ENCODE measurements around the gene NR4A2. TPM values are rescaled to one million over a fixed set of nuclear protein-coding genes. Genes with fewer than 3 reads are reported as not detected.

Gene NR4A2
- polyA plus RNA-seq, 4 donors, result 1.3 to 5.7 (median 2.0) TPM

GRCh38 chr2:156321243-156321904 lies 11.1 kb downstream of the NR4A2 start:
- H3K4me1 ChIP-seq (ENCODE audit: control insufficient read depth in 3 of 3, insufficient read depth in 2 of 3, low read depth in 1 of 3, low read length in 2 of 3), result peaks cover 0 to 17% (median 4%) of the 10 kb centered on the region in 3 donors
- 1 to 4% (median 4%) methylated on average over 31 of the region's 31 CpGs for WGBS, 3 donors
- H3K9me3 ChIP-seq (ENCODE audit: control insufficient read depth in 2 of 2, insufficient read depth in 1 of 2, low read depth in 1 of 2, low read length in 1 of 2), result peaks cover 0 to 3% of the 10 kb centered on the region in 2 donors
- peaks cover 0 to 78% (median 3%) of the 10 kb centered on the region in 3 donors for H3K27me3 ChIP-seq (ENCODE audit: control insufficient read depth in 3 of 3, insufficient read depth in 3 of 3, low read length in 3 of 3)
- DNase-seq (peak; percentile 53 to 64), FAIRE-seq (no peak)
- no peak overlapping the region for H3K27ac ChIP-seq (ENCODE audit: low read depth in 1 of 3, low read length in 2 of 3)
- H3K36me3 ChIP-seq (ENCODE audit: control insufficient read depth in 3 of 3, insufficient read depth in 2 of 3, low read depth in 1 of 3, low read length in 3 of 3), result no peaks in the 10 kb centered on the region
- peak overlapping the region in 2 of 3 donors; percentile 8 to 51 for H3K4me3 ChIP-seq (ENCODE audit: low read depth in 1 of 3, low read length in 3 of 3)

- FAIRE-seq (no peak), DNase-seq (no peak)
- Histone ChIP-seq H3K36me3 (ENCODE audit: control insufficient read depth in 3 of 3, insufficient read depth in 2 of 3, low read depth in 1 of 3, low read length in 3 of 3) (no peaks in the 10 kb centered on the region), H3K27me3 (ENCODE audit: control insufficient read depth in 3 of 3, insufficient read depth in 3 of 3, low read length in 3 of 3) (peaks cover 0 to 70% (median 3%) of the 10 kb centered on the region in 3 donors), H3K4me1 (ENCODE audit: control insufficient read depth in 3 of 3, insufficient read depth in 2 of 3, low read depth in 1 of 3, low read length in 2 of 3) (peaks cover 0 to 17% (median 4%) of the 10 kb centered on the region in 3 donors), H3K9me3 (ENCODE audit: control insufficient read depth in 2 of 2, insufficient read depth in 1 of 2, low read depth in 1 of 2, low read length in 1 of 2) (peaks cover 0 to 3% of the 10 kb centered on the region in 2 donors), H3K4me3 (ENCODE audit: low read depth in 1 of 3, low read length in 3 of 3) (peak overlapping the region; percentile 28 to 51 (median 32)), H3K27ac (ENCODE audit: low read depth in 1 of 3, low read length in 2 of 3) (peak overlapping the region in 2 of 3 donors; percentile 47 to 64)
- WGBS, 3 donors, result 1 to 3% (median 3%) methylated on average over 31 of the region's 31 CpGs
Observed at GRCh38 chr2:156320486-156321098, 11.9 kb downstream of the NR4A2 start.

- DNase-seq (peak; percentile 87 to 91), FAIRE-seq (no peak)
- Histone ChIP-seq H3K9me3 (ENCODE audit: control insufficient read depth in 2 of 2, insufficient read depth in 1 of 2, low read depth in 1 of 2, low read length in 1 of 2) (peaks cover 0 to 3% of the 10 kb centered on the region in 2 donors), H3K36me3 (ENCODE audit: control insufficient read depth in 3 of 3, insufficient read depth in 2 of 3, low read depth in 1 of 3, low read length in 3 of 3) (no peaks in the 10 kb centered on the region), H3K4me3 (ENCODE audit: low read depth in 1 of 3, low read length in 3 of 3) (peak overlapping the region in 2 of 3 donors; percentile 32 to 47), H3K27me3 (ENCODE audit: control insufficient read depth in 3 of 3, insufficient read depth in 3 of 3, low read length in 3 of 3) (peaks cover 0 to 64% (median 3%) of the 10 kb centered on the region in 3 donors), H3K27ac (ENCODE audit: low read depth in 1 of 3, low read length in 2 of 3) (peak overlapping the region in 2 of 3 donors; percentile 47 to 64), H3K4me1 (ENCODE audit: control insufficient read depth in 3 of 3, insufficient read depth in 2 of 3, low read depth in 1 of 3, low read length in 2 of 3) (peaks cover 0 to 17% (median 4%) of the 10 kb centered on the region in 3 donors)
- WGBS, 3 donors, result 6 to 11% (median 6%) methylated on average over 45 to 47 of the region's 47 CpGs
Observed at GRCh38 chr2:156319811-156320485, 12.6 kb downstream of the NR4A2 start.

- peaks cover 0 to 17% (median 4%) of the 10 kb centered on the region in 3 donors for H3K4me1 ChIP-seq (ENCODE audit: control insufficient read depth in 3 of 3, insufficient read depth in 2 of 3, low read depth in 1 of 3, low read length in 2 of 3)
- FAIRE-seq (no peak), DNase-seq (no peak)
- WGBS, 3 donors, result 81 to 87% (median 85%) methylated on average over 3 of the region's 3 CpGs
- no peak overlapping the region for H3K27ac ChIP-seq (ENCODE audit: low read depth in 1 of 3, low read length in 2 of 3)
- no peak overlapping the region for H3K4me3 ChIP-seq (ENCODE audit: low read depth in 1 of 3, low read length in 3 of 3)
- peaks cover 0 to 52% (median 0%) of the 10 kb centered on the region in 3 donors for H3K27me3 ChIP-seq (ENCODE audit: control insufficient read depth in 3 of 3, insufficient read depth in 3 of 3, low read length in 3 of 3)
- H3K9me3 ChIP-seq (ENCODE audit: control insufficient read depth in 2 of 2, insufficient read depth in 1 of 2, low read depth in 1 of 2, low read length in 1 of 2), result peaks cover 0 to 3% of the 10 kb centered on the region in 2 donors
- H3K36me3 ChIP-seq (ENCODE audit: control insufficient read depth in 3 of 3, insufficient read depth in 2 of 3, low read depth in 1 of 3, low read length in 3 of 3), result no peaks in the 10 kb centered on the region
Observed at GRCh38 chr2:156317631-156318030, 14.9 kb downstream of the NR4A2 start.

GRCh38 chr2:156311976-156312375 lies 20.5 kb downstream of the NR4A2 start:
- Histone ChIP-seq H3K4me3 (ENCODE audit: low read depth in 1 of 3, low read length in 3 of 3) (no peak overlapping the region), H3K9me3 (ENCODE audit: control insufficient read depth in 2 of 2, insufficient read depth in 1 of 2, low read depth in 1 of 2, low read length in 1 of 2) (no peaks in the 10 kb centered on the region), H3K27me3 (ENCODE audit: control insufficient read depth in 3 of 3, insufficient read depth in 3 of 3, low read length in 3 of 3) (peaks cover 0 to 3% (median 0%) of the 10 kb centered on the region in 3 donors), H3K27ac (ENCODE audit: low read depth in 1 of 3, low read length in 2 of 3) (no peak overlapping the region), H3K36me3 (ENCODE audit: control insufficient read depth in 3 of 3, insufficient read depth in 2 of 3, low read depth in 1 of 3, low read length in 3 of 3) (no peaks in the 10 kb centered on the region), H3K4me1 (ENCODE audit: control insufficient read depth in 3 of 3, insufficient read depth in 2 of 3, low read depth in 1 of 3, low read length in 2 of 3) (no peaks in the 10 kb centered on the region)
- 71 to 87% (median 72%) methylated on average over 2 of the region's 2 CpGs for WGBS, 3 donors
- DNase-seq (no peak), FAIRE-seq (no peak)

- H3K27me3 ChIP-seq (ENCODE audit: control insufficient read depth in 3 of 3, insufficient read depth in 3 of 3, low read length in 3 of 3), result peaks cover 0 to 3% (median 2%) of the 10 kb centered on the region in 3 donors
- H3K36me3 ChIP-seq (ENCODE audit: control insufficient read depth in 3 of 3, insufficient read depth in 2 of 3, low read depth in 1 of 3, low read length in 3 of 3), result no peaks in the 10 kb centered on the region
- no peak for DNase-seq
- no peak overlapping the region for H3K4me3 ChIP-seq (ENCODE audit: low read depth in 1 of 3, low read length in 3 of 3)
- H3K27ac ChIP-seq (ENCODE audit: low read depth in 1 of 3, low read length in 2 of 3), result no peak overlapping the region
- no peaks in the 10 kb centered on the region for H3K9me3 ChIP-seq (ENCODE audit: control insufficient read depth in 2 of 2, insufficient read depth in 1 of 2, low read depth in 1 of 2, low read length in 1 of 2)
- no peak for FAIRE-seq
- no peaks in the 10 kb centered on the region for H3K4me1 ChIP-seq (ENCODE audit: control insufficient read depth in 3 of 3, insufficient read depth in 2 of 3, low read depth in 1 of 3, low read length in 2 of 3)
Observed at GRCh38 chr2:156310773-156311172, 21.7 kb downstream of the NR4A2 start.

- 71 to 80% (median 75%) methylated on average over 1 of the region's 1 CpG for WGBS, 3 donors
- Histone ChIP-seq H3K27ac (ENCODE audit: low read depth in 1 of 3, low read length in 2 of 3) (no peak overlapping the region), H3K36me3 (ENCODE audit: control insufficient read depth in 3 of 3, insufficient read depth in 2 of 3, low read depth in 1 of 3, low read length in 3 of 3) (no peaks in the 10 kb centered on the region), H3K9me3 (ENCODE audit: control insufficient read depth in 2 of 2, insufficient read depth in 1 of 2, low read depth in 1 of 2, low read length in 1 of 2) (no peaks in the 10 kb centered on the region), H3K4me3 (ENCODE audit: low read depth in 1 of 3, low read length in 3 of 3) (no peak overlapping the region), H3K27me3 (ENCODE audit: control insufficient read depth in 3 of 3, insufficient read depth in 3 of 3, low read length in 3 of 3) (peaks cover 0 to 2% (median 2%) of the 10 kb centered on the region in 3 donors), H3K4me1 (ENCODE audit: control insufficient read depth in 3 of 3, insufficient read depth in 2 of 3, low read depth in 1 of 3, low read length in 2 of 3) (no peaks in the 10 kb centered on the region)
- DNase-seq (no peak), FAIRE-seq (no peak)
Observed at GRCh38 chr2:156309917-156310316, 22.6 kb downstream of the NR4A2 start.

GRCh38 chr2:156309167-156309566 lies 23.4 kb downstream of the NR4A2 start:
- Histone ChIP-seq H3K27ac (ENCODE audit: low read depth in 1 of 3, low read length in 2 of 3) (no peak overlapping the region), H3K27me3 (ENCODE audit: control insufficient read depth in 3 of 3, insufficient read depth in 3 of 3, low read length in 3 of 3) (peaks cover 0 to 2% (median 0%) of the 10 kb centered on the region in 3 donors), H3K36me3 (ENCODE audit: control insufficient read depth in 3 of 3, insufficient read depth in 2 of 3, low read depth in 1 of 3, low read length in 3 of 3) (no peaks in the 10 kb centered on the region), H3K9me3 (ENCODE audit: control insufficient read depth in 2 of 2, insufficient read depth in 1 of 2, low read depth in 1 of 2, low read length in 1 of 2) (no peaks in the 10 kb centered on the region), H3K4me1 (ENCODE audit: control insufficient read depth in 3 of 3, insufficient read depth in 2 of 3, low read depth in 1 of 3, low read length in 2 of 3) (no peaks in the 10 kb centered on the region), H3K4me3 (ENCODE audit: low read depth in 1 of 3, low read length in 3 of 3) (no peak overlapping the region)
- DNase-seq (no peak), FAIRE-seq (no peak)
